A673 (cell line): ENCODE measurements around the gene FKBP1A. TPM values are rescaled to one million over a fixed set of nuclear protein-coding genes. Genes with fewer than 3 reads are reported as not detected.
"Not testable (repeated sequence)": the region's sequence is repeated elsewhere in the genome, so short reads cannot be mapped to it uniquely, and the experiment has no call there.

Experiments used
- BruUV-seq: library from RNA; stranded (reverse); fragments of 400-500 nt; replicated peaks from 2 replicates; lab custom pipeline; 2021; lab: Mats Ljungman, UMichigan
- CTCF ChIA-PET: fragments of 300-600 bp; sonication (Branson Sonifier 250); formaldehyde crosslinking; loops from one replicate; lab custom pipeline; 2022; ENCODE audit warnings: antibody characterized with exemption; lab: Charles Lee
- POLR2A ChIA-PET: fragments of 300-600 bp; sonication (Branson Sonifier 250); formaldehyde crosslinking; loops from one replicate; lab custom pipeline; 2022; ENCODE audit warnings: antibody characterized with exemption; ENCODE audit not compliant: low non-redundant PET; lab: Charles Lee
- DNase-seq: peaks from one replicate; pipeline ENCODE4 v3.0.0-alpha.2; 2015; ENCODE audit warnings: low spot score
- H3K27ac ChIP-seq: fragments of 200-600 bp; sonication (generic); 2 replicates; pipeline ENCODE4 v1.5.1; 2016; ENCODE audit warnings: mixed run types, low read depth, mild to moderate bottlenecking, mixed read lengths, antibody characterized with exemption, low read length; ENCODE audit not compliant: poor library complexity, severe bottlenecking
- H3K27me3 ChIP-seq: fragments of 200-600 bp; sonication (generic); replicated peaks from 2 replicates; pipeline ENCODE4 v1.6.1; 2017; ENCODE audit warnings: mixed run types, low read depth, mild to moderate bottlenecking, mixed read lengths, antibody characterized with exemption, low read length; ENCODE audit not compliant: insufficient read depth, poor library complexity
- H3K36me3 ChIP-seq: fragments of 200-600 bp; sonication (generic); 2 replicates; pipeline ENCODE4 v1.6.1; 2016; ENCODE audit warnings: mixed run types, mild to moderate bottlenecking, mixed read lengths, antibody characterized with exemption, low read length; ENCODE audit not compliant: insufficient read depth, poor library complexity, severe bottlenecking
- H3K4me1 ChIP-seq: fragments of 200-600 bp; sonication (generic); 2 replicates; pipeline ENCODE4 v1.6.1; 2017; ENCODE audit warnings: mixed run types, mild to moderate bottlenecking, mixed read lengths, antibody characterized with exemption, low read length; ENCODE audit not compliant: insufficient read depth, poor library complexity, severe bottlenecking
- H3K4me3 ChIP-seq: fragments of 200-600 bp; sonication (generic); 2 replicates; pipeline ENCODE4 v1.5.1; 2016; ENCODE audit warnings: low read depth, mixed run types, mild to moderate bottlenecking, mixed read lengths, low read length; ENCODE audit not compliant: poor library complexity, severe bottlenecking
- H3K9me3 ChIP-seq: fragments of 200-600 bp; sonication (generic); 2 replicates; pipeline ENCODE4 v1.6.1; 2016; ENCODE audit warnings: mixed run types, low read depth, mild to moderate bottlenecking, mixed read lengths, antibody characterized with exemption, low read length; ENCODE audit not compliant: poor library complexity, severe bottlenecking
- CTCF ChIP-seq: fragments of 300-800, 200-600 bp; sonication (generic); conservative IDR thresholded peaks from 2 replicates; pipeline ENCODE4 v1.5.1; 2017; ENCODE audit warnings: low read depth, mild to moderate bottlenecking, antibody characterized with exemption, low read length, moderate library complexity, mixed read lengths
- EZH2 ChIP-seq: fragments of 200-600 bp; sonication (generic); IDR thresholded peaks from 2 replicates; pipeline ENCODE4 v1.6.1; 2017; ENCODE audit warnings: borderline replicate concordance, low read depth, mild to moderate bottlenecking, mixed read lengths, antibody characterized with exemption, low read length; ENCODE audit not compliant: poor library complexity, severe bottlenecking
- intact Hi-C: fragments of 100-400 bp; cut with micrococcal nuclease; formaldehyde crosslinking; loops from one replicate; pipeline ENCODE4 v1.10.0; 2022; ENCODE audit not compliant: unreplicated experiment
- total RNA-seq: library from RNA; stranded (reverse); gene quantifications from 2 replicates; pipeline ENCODE4 v1.2.3, GENCODE V29; 2021

Gene FKBP1A
- total RNA-seq, 1 experiment from 2014 or later, result 264 TPM

GRCh38 chr20:1401451-1401907 lies 8.6 kb upstream of the FKBP1A start:
- no peak overlapping the region for H3K4me3 ChIP-seq
- peaks cover 11% of the 10 kb centered on the region for H3K27me3 ChIP-seq
- H3K9me3 ChIP-seq, result no peaks in the 10 kb centered on the region
- H3K4me1 ChIP-seq, result no peaks in the 10 kb centered on the region
- H3K36me3 ChIP-seq, result no peaks in the 10 kb centered on the region
- no peak for DNase-seq
- no peak for TF ChIP-seq CTCF
- TF ChIP-seq EZH2, result no peak
- intact Hi-C loops, result no loop called here
- ChIA-PET CTCF (no interaction called here), POLR2A (no interaction called here)
- H3K27ac ChIP-seq, result no peak overlapping the region
- no TSS peak for BruUV-seq

- intact Hi-C loops, result loop anchor here (10.0 kb wide), 1 partner anchor 175 kb away; the partner anchor contains the start of gene RAD21L1
- BruUV-seq, H3K27ac ChIP-seq, H3K27me3 ChIP-seq, H3K4me3 ChIP-seq, H3K9me3 ChIP-seq, POLR2A ChIA-PET, DNase-seq, H3K36me3 ChIP-seq, H3K4me1 ChIP-seq: not testable (repeated sequence)
- CTCF ChIA-PET, result interaction anchor here (0.9 kb wide), 1 partner anchor 104 kb away, joined by 3 read pairs; no protein-coding TSS in a partner anchor
Observed at GRCh38 chr20:1399678-1400366, 7.0 kb upstream of the FKBP1A start.

GRCh38 chr20:1398185-1398584 lies 5.3 kb upstream of the FKBP1A start:
- H3K36me3 ChIP-seq, H3K4me3 ChIP-seq, H3K9me3 ChIP-seq, DNase-seq, BruUV-seq, POLR2A ChIA-PET, H3K4me1 ChIP-seq, H3K27ac ChIP-seq, H3K27me3 ChIP-seq: not testable (repeated sequence)
- intact Hi-C loops, result loop anchor here (10.0 kb wide), 1 partner anchor 173 kb away; the partner anchor contains the start of gene RAD21L1
- CTCF ChIA-PET, result interaction anchor here (1.1 kb wide), 1 partner anchor 85 kb away, joined by 4 read pairs; no protein-coding TSS in a partner anchor

GRCh38 chr20:1397710-1398109 lies 4.9 kb upstream of the FKBP1A start:
- no peak overlapping the region for H3K4me3 ChIP-seq
- ChIA-PET CTCF (interaction anchor here (0.6 to 1.1 kb wide), 2 partner anchors 74 to 85 kb away, joined by 3 to 4 read pairs; no protein-coding TSS in a partner anchor), POLR2A (interaction anchor here (0.7 kb wide), 1 partner anchor 44 kb away, joined by 3 read pairs; no protein-coding TSS in a partner anchor)
- H3K36me3 ChIP-seq, result no peaks in the 10 kb centered on the region
- intact Hi-C loops, result loop anchor here (10.0 kb wide), 1 partner anchor 173 kb away; the partner anchor contains the start of gene RAD21L1
- no peak overlapping the region for H3K27ac ChIP-seq
- peaks cover 7% of the 10 kb centered on the region for H3K27me3 ChIP-seq
- H3K4me1 ChIP-seq, result peaks cover 7% of the 10 kb centered on the region
- TF ChIP-seq CTCF (peak; percentile 45), EZH2 (no peak)
- no peak for DNase-seq
- no peaks in the 10 kb centered on the region for H3K9me3 ChIP-seq
- no TSS peak for BruUV-seq
